HG02610 (cell line): ENCODE measurements around the gene MAPKAP1.

ENCODE experiments used
- ATAC-seq: cut with Tn5 transposase; IDR thresholded peaks from one replicate; pipeline ENCODE4 v1.9.1; 2021; ENCODE audit warnings: mild to moderate bottlenecking, moderate library complexity; ENCODE audit not compliant: unreplicated experiment

The MAPKAP1 gene

GRCh38 chr9:125493881-125494652 lies 212.9 kb downstream of the MAPKAP1 start:
- ATAC-seq: no peak

GRCh38 chr9:125493384-125493783 lies 213.6 kb downstream of the MAPKAP1 start:
- no peak for ATAC-seq

- no peak for ATAC-seq
Measured at GRCh38 chr9:125492719-125493118, 214.3 kb downstream of the MAPKAP1 start.

GRCh38 chr9:125487842-125488241 lies 219.2 kb downstream of the MAPKAP1 start:
- ATAC-seq: no peak

DNA sequence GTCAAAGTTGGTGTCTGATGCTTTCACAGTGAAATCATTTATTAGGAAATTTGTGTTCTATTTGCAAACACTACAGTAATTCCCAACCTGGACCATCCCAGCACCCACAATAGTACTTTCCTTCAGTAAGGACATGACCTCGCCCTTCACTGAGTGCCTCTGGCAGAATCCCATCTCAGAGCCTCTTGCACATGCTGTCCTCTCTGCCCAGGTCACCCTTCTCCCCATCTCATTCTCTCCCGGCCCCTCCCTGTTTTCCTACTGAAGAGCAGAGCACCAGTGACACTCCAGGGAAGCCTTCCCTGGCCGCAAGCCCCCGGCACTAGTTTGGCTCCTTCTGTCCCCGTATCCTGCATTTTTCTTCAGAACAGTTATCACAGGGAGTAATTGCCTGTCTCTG lies 220.4 kb downstream of the MAPKAP1 start:
- ATAC-seq: no peak

- ATAC-seq: no peak
Measured at GRCh38 chr9:125486152-125486508, 220.9 kb downstream of the MAPKAP1 start.

- no peak for ATAC-seq
Measured at GRCh38 chr9:125485471-125486151, 221.4 kb downstream of the MAPKAP1 start.

DNA sequence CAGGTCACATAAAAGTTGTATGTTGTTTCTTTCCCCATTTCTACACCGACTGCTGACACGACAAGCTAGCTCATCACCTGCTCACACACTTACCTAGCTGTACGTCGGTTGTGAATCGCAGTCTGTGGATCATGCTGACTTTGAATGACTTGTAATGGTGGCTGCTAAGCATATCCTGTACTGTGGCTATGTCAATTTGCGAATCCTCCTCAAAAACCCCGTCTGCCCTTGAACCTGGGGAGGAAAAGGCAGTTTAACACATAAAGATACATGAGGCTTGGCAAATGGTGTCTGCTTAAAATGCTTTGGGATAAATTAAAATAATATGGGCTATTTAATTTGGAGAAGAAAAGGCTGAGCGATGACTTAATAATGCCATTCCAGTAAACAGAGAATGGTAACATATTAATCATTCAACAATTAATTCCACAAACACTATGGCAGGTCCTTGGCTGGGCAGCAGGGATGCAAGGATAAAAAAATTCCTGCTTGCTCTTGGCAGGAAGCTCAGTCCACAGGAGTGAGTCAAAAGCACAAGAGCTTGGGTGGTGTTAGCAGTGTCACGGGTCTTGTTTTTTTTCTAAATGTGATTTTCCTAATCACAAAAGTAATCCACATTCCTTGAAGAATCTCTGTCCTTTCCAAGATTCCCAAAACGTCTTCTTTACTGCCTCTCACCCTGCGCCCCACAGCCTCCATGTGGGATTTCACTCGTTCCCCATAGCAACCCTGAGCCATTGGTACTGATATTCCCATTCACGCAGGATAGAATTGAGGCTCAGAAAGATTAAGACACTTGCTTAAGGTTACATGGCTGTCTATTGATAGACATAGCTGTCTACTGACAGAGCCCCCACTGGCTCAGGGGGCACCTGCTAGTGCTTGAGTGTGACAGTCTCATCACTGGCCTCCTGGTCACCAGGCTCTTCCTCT lies 222.4 kb downstream of the MAPKAP1 start:
- ATAC-seq: no peak

DNA sequence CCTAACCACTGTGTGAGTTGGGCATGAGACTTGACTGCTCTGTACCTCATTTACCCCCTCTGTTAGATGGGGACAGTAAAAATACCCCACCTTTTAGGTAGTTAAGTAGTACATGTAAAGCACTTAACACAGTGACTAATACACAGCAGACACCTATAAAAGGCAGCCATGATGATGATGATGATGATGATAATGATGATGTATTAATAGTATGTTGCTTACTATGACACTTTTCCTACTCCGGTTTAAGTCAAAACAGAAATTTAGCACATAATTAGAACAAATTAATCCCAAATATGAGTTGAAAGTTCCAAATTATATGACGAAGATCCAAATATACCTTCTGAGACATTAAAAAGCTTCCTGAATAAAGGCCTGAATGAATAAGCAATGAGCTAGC lies 223.3 kb downstream of the MAPKAP1 start:
- ATAC-seq: no peak

- ATAC-seq: no peak
Measured at GRCh38 chr9:125479846-125480615, 227.0 kb downstream of the MAPKAP1 start.

DNA sequence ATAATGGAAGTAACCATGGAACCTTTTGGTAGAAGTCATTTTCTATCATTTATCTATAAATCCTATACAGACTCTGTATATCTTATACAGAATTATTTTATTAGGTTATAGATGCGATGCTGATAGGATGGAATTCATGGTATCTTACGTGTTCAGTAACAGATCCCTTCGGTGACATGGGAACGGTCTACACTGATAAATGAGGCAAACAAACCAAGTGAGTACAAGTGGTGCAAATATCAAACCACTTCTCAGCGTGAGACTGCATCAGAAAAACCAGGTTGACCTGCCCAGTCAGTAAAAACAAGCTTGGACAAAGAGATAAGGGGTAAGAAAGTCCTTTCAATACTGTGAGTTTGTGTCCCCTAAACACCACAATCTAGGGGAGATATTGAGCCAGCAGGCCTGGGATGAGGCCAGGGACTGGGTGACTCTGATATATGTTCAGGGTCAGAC lies 229.9 kb downstream of the MAPKAP1 start:
- no peak for ATAC-seq

GRCh38 chr9:125476645-125477044 lies 230.4 kb downstream of the MAPKAP1 start:
- ATAC-seq: no peak

DNA sequence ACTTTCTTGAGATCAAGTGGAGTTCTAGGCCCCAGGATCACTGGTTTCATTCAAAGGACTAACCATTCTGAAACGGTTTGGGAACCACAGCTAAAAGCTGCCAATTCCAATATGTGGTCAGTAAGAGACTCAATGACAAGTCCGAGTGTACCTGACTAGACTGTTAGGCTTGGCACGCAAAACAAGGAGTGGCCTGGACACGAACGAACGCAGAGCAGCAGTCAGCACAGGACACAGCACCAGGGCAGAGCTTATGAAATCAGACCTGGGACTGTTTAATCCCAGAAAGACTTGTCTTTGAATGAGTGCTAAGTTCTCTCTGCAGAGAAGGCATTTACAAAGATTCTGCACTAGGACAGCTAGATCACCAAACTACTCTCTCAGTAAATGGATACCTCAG lies 231.6 kb downstream of the MAPKAP1 start:
- no peak for ATAC-seq

GRCh38 chr9:125472926-125473701 lies 233.9 kb downstream of the MAPKAP1 start:
- ATAC-seq: no peak

DNA sequence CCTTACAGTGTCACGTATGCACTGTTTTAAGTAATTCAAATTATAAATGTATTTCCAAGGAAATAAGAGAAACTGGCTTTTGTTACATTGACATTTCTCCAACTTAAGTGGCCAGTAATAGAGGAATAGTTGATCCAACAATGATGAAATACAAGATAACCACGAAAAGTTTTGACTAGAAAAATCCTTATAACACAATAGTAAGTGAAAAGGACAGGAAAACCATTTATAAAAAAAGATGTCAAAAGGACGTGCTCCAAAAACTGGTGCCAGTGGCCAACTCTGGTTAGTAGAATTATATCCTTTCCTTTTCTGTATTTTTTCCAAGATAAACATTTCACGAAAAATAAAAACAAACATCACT lies 234.5 kb downstream of the MAPKAP1 start:
- ATAC-seq: no peak

DNA sequence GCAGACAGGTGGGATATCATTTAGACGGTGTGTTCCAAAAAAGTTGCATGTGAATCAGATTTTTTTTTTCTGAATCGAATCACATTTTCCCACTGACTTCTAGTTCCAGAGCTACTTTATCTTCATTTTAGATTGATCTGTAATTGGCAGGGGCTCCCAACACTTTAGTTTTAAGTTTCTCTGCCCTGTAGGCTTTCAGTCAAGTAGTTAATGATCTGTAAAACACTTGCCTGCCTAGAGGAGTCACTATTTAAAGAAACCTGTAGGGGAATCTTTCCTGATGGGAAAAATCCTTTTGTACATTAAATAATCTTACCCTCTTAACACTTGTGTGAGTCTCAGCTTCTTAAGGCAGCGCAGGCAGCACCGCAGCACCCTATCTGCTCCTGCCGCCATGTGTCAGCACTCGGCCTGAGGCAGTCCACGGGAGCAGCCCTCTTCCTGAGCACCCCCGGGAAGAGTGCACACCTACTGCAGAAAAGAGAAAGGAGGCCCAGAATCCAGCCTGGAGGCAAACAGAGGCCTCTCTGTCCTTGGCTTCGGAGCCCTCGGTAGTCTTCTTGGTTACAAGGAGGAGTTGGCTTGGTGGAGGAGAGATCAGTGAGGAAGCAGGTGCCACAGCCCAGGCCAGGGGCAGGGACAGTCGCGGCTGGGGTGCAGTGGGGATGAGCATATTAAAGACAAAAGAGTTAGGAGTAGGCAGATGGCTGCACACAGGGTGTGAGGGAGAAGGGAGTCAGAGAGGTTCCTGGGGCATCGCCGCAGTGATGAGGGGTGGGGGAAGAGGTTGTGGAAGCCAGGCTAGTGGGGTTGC lies 236.0 kb downstream of the MAPKAP1 start:
- no peak for ATAC-seq

- no peak for ATAC-seq
Measured at GRCh38 chr9:125470189-125470588, 236.8 kb downstream of the MAPKAP1 start.

GRCh38 chr9:125468646-125469045 lies 238.4 kb downstream of the MAPKAP1 start:
- no peak for ATAC-seq

DNA sequence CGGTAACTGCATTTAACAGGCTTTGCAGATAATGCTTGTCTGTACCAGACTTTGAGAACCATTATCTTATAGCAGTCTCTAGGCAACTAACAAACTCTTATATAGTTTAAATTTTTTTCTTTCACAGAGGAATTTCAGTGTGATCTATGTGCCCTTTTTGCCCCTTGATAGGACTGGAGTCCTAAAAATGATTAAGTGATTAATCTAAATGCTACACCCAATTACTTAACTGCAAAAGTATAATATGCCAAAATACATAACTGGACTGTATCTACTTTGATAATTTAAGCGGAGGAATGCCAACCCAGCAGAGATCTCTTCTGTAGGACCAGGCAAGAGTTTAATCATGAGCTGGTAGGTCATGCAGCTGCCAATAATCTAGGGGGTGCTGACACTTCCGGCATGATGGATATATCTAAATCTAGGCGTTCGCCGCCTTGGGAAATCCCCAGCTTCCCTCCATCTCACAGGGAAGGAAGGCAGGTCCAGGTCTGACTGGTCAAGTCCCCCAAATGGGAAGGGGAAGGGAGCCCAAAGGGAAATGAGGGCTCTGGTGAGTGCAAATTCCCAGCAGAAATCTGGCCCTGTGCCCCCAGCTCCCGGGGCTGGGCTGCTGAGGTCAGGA lies 239.8 kb downstream of the MAPKAP1 start:
- ATAC-seq: no peak
